Measurements from ENCODE around the gene PATE4.

Gene PATE4

DNA sequence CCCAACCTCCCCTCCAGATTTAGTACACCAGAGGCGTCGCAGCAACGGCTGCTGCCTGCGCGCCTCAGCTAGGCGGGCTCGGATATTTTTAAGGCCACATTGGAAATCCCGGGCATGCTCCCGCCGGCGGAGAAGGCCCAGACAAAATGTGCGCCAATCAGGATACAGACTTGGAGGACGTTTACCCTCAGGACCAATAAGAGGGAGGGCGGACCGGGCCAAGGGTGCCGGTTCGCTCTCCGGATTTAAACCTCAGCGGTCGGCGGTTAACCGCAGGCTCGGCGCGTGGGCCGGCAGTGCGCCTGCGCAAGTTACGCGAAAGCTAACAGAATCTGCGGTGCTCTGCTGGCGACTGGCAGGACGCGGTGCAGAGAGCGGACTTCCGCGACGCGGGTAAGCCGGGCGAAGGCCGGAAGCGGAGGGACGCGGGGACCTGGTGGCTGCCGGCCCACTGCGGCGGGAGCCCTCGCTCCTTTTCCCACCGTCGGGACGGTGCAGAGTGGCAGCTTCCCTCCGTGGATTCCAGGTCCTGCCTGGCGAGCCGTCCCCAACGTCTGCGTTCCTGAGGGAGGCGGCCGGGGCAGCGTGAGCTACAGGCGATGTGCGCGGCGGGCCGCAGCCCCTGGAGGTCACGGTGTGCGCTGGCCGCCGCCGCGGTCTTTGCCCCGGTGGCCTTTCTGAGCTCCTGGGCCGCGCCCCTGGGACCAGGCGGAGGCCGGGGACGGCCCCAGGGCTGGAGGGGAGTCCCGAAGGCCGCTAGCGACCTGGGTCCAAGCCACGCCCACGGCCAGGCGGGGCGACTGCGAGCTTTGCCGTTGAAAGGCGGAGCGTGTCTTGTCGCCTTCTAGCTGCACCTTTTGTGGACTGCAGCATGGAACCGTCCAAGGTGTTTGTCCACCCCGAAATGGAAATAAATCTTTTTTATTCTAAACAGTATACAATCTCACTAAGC lies 54.5 kb downstream of the PATE4 start, which contains the start of gene HYLS1:
HYLS1 (plus strand) TSS at position 296 of the 952 bp plus-strand sequence. CDS start 11,701 bp downstream, outside the sequence.
- peak; percentile 97 to 98 (median 98) for DNase-seq

Measured in suppressor macrophage (primary cell).